NCI-H510A treated with DMSO at 0.1 percent for 48 hours (cell line): ENCODE results near the gene TMEM203.
A peak's percentile ranks its signal among the peaks of the same experiment; 100 is the strongest.
"Not testable (repeated sequence)": the region's sequence is repeated elsewhere in the genome, so short reads cannot be mapped to it uniquely, and the experiment has no call there.

Experiments
- DNase-seq: peaks from one replicate; lab custom pipeline; 2025; lab: John Stamatoyannopoulos, UW

TMEM203 gene, protein sequence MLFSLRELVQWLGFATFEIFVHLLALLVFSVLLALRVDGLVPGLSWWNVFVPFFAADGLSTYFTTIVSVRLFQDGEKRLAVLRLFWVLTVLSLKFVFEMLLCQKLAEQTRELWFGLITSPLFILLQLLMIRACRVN

DNA sequence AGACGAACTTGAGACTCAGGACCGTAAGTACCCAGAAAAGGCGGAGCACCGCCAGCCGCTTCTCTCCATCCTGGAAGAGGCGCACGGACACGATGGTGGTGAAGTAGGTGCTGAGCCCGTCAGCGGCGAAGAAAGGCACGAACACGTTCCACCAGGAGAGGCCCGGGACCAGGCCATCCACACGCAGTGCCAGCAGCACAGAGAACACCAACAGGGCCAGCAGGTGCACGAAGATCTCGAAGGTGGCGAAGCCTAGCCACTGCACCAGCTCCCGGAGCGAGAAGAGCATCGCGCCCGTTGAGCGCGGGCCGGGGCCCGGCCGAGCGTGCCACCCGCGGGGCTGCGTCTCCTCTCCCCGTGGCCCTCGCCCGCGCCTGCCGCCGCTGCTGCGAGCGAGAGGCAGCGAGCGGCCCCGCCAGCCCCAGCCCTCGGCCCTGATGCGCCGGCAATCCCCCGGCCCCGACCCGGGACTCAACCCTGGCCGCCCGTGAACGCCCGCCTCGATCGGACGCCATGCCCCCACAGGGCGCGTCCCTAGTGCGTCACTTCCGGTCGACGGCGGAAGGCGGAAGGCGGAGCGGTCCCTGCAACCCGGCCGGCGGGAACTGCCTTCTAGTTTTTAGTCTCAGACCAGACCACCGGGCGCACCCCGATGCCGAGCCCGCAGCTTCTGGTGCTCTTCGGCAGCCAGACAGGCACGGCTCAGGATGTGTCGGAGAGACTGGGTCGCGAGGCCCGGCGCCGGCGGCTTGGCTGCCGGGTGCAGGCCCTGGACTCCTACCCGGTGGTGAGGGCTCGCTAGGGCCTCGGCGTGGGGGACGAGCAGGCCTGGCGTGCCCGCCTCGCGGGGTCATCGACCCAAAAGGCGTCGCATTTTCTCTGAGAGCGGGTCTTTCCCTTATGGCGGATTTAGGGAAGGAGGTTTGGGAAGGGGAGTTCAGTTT, at the start of gene TMEM203, which contains the start of gene NDOR1:
Gene TMEM203 (minus strand): TSS at position 523 of the 944 bp plus-strand sequence. CDS start 234 bp downstream, at position 289.
Gene NDOR1 (plus strand): TSS at position 575 of the 944 bp plus-strand sequence. CDS start 78 bp downstream, at position 653.
- DNase-seq: peak; percentile 63

DNA sequence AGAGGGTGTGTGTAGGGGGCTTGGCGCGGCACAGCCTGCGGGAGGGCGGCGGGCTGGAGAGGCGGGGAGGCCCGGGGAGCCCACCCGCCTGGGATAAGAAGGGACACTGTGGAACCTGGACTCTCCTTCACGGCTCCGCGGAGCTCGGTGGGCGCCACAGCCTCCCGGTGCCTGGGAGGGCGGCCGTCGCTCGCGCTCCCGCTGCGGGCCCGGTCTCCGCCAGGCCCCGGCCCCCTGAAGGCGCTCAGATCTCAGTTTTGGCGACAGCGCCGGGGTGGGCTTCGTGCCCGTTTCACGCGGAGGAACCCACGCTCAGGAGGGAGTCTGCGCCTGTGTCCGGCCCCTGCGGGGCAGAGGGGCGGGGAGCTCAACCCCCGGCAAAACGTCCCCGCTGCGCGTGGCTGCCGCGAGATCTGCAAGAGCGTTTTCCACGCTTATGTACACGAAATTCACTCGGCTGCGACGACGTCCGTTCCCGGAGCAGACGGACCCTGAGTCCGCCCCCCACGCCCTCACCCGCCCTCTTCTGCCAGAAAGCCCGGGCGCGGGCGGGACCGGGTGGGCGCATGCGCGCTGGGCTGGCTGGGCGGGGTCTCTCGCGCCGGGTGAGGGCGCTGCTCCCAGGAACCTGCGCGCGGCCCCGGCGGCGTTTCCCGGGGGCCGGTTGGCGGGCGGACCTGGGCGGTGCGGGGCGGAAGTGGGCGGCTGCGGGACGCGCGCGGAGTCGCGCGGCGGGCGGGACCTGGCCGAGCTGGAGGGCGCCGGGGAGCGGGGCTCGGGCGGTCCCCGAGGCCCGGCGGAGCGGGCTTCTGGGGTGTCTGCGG, 49.4 kb upstream of the TMEM203 start, which contains the start of gene NELFB:
Gene NELFB (plus strand): TSS at position 704 of the 824 bp plus-strand sequence.
- peak; percentile 84 for DNase-seq

DNA sequence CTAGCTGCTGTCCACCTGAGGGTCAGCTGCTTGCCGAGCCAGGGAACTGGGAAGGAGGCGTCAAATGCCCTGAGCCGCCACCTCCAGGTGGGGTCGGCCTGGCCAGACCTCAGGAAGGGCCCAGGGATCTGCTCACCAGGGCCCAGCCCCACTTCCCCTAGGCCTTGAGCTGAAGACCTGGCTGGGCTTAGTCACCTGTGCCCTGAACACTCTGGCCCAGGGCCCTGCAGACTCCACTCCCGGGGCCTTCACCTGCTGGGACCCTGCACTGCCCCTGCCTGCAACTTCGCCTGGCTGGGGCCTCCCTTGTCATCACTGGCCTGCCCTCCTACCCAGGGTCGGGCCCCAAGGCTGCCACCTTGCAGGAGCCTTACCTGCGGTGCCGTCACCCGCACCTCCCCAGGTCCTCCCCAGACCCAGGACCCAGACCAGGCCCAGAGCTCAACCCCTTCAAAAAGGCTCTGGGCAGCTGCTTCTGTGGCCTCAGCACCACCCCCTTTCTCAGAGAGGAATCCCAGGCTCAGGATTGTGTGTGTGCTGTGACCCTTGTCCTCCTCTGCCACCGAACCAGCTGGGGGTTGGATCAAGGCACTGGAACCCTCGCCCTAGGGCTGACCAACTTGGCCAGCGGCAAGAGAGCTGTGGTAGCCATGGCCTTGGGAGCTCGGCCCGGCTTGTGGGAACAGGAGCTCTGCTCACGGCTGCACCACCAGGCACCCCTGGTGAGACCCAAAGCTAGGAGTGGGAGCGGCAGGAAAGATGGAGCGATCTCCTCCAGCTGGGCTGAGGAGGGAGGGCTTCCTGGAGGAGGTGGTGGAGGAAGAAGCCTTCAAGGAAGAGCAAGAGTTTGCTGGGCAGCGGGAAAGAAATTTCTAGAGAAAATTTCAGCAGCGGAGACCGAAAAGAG, 48.5 kb upstream of the TMEM203 start:
- no peak for DNase-seq

DNA sequence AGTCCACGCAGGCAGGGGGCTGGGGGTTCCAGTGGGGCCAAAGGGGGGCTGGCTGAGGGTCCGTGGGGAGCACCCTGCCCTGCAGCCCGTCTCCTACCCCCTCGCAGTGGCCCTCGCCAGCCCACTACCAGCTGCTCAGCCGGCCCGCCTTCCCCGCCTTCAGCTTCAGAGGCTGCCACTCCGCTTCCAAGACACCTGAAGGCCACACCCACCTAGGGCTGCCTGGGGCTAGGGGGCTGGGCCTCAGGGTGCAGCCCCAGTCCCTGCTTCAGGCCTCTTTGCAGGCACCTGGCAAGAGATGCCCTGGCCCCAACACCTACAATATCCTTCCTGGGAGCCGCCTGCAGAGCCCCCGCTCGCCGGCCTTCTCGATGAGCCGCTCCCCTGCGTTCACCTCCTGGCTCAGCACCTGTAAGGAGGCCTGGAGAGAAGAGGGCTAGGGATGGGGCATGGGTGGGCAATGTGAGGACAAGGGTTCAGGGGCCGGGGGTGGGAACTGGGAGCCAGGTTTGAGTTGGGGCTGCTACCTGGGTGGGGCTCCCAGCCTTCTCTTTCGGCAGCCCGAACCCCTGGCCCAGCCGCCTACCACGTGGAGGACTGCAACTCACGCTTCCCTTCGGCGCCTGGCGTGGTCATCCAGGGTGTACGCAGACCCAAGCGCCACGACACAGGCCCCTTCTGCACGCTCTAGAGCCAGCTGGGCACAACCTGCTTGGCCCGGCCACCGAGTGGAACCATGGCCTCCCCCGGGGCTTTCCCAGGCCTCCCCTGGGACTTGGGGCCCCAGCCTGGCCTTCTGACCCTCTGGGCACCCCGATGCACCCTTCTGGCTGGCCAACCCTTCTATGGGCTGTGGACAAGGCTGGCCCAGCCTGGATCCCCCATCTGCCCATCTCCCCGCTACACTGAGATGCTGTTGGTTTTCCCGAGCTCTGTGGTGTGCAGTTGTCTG, 47.4 kb upstream of the TMEM203 start:
- peak; percentile 75 for DNase-seq

DNA sequence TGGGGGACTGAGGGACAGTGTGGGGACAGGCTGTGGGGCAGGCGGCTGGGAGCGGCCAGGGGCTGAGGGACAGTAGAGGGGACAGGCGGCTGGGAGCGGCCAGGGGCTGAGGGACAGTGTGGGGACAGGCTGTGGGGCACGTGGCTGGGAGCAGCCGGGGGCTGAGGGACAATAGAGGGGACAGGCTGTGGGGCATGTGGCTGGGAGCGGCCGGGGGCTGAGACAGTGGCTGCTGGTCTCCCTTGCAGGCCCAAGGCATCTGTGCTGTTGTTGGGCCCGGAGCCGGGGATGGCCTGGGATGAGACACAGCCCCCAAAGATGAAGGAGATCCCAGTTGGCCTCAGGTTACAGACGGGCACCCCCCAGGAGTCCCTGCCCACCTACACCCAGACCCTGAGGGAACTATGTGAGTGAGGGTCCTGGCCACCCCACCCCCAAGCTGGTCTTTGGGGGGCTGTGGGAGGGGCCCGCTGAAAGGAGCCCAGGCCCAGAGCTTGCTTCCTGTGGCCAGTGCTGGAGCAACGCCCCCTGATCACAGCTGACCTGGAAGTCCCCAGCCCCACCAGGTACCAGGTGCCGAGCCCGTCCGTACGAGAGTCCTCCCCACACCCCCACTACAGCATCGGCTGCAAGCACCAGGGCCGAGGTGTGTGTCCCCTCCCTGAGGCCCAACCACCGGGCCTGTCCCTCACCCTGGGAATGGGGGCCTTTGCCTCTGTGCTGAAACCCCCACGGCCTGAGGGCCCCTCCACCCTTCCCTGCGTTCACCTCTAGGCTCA, 46.2 kb upstream of the TMEM203 start:
- no peak for DNase-seq

DNA sequence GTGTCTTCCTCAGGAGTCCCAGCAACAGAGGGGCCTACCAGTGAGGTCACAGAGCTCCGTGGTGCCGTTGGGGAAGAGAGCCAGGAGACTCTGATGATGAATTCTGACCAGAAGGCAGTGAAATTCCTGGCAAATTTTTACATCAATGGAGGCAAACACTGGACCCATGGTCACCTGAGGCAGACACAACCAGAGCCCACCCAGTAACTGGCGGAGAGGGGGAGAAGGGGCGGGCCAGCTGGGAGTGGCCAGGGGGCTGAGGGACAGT, 45.7 kb upstream of the TMEM203 start, which contains the start of gene STPG3:
Gene STPG3 (plus strand): TSS at position 93 of the 268 bp plus-strand sequence. CDS start 1 bp downstream, at position 94.
- no peak for DNase-seq

DNA sequence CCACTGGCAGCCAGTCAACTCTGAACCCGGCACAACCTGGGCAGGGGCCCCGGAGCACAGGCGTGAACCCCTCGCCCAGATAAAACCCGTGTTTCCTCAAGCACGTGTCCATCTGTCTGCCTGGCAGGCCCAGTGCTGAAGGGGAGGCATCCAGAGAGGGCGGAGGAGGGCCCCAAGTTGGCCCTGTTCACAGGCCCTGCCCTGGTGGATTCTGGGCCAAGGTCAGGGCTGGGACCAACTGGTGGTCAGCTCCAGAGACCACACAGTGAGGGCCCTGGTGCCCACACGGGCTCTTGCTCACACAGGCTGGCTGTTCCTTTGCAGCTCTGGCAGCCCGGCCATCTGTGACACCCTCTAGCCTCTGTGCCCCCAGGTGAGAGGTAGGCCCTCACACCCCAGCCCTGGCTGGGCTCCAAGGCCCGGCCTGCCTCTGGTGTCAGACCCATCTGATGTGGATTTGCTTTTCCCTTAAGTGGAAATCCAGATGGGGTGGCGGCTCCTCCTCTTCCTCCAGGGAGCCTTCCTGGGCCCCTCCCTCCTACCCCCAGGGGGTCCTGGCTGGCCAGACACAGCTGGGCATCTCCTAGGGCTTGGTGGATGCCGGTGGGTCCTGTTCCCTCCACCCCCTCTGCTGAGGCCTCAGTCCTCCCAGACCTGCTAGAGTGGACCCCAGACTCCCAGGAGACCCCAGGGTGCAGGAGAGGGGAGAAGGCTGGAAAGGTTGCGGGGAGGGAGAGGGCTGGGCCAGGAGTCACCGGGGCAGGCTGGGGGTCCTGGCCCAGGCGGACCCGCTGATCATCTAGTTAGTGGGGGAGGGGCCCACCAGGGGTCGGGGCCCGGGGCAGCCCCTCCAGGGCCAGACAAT, 45.1 kb upstream of the TMEM203 start:
- no peak for DNase-seq

DNA sequence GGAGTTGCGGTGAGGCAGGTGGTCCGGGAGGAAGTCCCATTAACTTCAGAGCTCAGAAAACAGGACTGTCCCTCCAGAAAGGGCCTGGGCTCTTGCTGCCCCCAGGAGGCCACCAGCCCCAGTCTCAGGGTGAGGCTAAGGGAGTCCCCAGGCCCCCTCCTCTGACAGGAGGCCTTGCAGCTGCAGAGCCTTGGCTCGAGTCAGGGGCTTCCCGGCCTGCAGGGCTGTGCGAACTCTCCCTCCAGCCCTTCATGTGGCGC, 42.4 kb upstream of the TMEM203 start:
- DNase-seq: no peak

DNA sequence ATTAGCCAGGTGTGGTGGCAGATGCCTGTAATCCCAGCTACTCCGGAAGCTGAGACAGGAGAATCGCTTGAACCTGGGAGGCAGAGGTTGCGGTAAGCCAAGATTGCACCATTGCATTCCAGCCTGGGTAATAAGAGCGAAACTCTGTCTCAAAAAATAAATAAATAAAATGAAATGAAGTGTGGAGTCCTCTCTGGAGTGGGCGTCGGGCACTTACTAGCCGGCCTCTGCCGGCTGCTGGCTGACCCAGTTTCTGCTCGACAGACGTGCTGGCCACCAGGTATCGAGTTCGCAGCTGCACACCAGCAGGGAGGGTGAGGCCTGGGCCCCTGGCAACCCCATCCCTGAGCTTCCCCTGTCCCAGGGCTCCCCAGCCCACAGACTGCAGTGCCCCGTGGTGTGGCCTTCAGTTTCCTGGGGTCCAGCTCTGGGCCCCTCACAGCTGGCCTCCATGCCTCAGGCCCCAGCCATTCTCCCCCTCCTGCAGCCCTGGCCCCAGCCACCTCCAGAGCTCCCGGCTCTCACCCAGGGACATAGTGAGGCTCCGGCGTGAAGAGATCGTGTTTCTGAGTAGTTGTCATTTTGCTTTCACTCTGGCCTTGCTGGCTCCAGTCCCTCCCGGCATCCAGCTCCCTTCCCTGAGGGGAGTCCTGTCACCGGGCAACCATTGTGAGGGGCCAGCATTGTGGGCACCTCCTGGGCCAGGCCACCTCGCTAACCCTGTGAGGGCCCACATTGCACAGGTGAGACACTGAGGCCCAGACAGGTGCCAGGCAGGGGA, 41.9 kb upstream of the TMEM203 start:
- peak; percentile 33 for DNase-seq

DNA sequence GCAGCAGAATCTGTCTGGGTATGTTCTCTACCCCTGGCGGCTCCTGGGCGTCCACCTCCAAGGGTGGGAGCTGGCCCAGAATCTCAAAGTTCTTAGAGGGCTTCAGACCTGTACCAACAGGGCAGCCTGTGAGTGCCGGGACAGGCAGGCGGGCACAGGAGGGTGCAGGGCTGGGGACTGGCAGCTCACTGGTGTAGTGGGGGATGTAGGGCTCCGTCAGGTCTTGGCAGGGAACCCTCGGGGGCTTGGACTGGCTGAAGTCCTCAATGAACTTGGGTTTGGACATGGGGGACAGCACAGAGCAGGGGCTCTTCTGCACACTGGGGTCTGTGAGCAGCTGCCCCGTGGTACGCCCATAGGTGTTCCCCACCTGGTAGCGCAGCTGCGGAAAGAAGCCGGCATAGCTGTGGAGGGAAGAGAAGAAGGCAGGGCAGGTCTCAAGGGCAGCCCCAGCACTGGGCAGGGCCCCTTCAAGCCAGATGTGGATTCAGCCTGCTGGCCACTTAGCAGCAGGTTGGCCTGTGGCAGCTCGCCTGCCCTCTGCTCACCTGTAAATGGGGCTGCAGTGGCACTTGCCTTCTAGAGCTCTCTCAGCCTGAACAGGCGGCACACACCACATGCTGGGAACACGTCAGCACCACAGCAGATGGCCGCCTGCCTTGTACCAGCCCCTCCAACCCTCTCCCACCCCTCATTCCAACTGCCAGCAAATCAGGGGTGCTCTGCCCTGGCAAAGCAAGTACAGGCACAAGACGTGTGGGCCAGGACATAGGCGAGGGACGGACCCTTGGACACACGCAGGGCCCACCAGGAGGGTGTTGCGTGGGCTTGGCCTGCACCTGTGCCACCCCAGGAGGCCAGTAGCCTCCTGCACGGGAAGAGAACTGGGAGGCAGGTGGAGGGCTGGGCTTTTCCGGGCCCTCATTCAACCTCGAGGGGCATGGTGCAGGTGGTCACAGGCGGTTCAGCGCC, 40.3 kb upstream of the TMEM203 start:
- DNase-seq: no peak

DNA sequence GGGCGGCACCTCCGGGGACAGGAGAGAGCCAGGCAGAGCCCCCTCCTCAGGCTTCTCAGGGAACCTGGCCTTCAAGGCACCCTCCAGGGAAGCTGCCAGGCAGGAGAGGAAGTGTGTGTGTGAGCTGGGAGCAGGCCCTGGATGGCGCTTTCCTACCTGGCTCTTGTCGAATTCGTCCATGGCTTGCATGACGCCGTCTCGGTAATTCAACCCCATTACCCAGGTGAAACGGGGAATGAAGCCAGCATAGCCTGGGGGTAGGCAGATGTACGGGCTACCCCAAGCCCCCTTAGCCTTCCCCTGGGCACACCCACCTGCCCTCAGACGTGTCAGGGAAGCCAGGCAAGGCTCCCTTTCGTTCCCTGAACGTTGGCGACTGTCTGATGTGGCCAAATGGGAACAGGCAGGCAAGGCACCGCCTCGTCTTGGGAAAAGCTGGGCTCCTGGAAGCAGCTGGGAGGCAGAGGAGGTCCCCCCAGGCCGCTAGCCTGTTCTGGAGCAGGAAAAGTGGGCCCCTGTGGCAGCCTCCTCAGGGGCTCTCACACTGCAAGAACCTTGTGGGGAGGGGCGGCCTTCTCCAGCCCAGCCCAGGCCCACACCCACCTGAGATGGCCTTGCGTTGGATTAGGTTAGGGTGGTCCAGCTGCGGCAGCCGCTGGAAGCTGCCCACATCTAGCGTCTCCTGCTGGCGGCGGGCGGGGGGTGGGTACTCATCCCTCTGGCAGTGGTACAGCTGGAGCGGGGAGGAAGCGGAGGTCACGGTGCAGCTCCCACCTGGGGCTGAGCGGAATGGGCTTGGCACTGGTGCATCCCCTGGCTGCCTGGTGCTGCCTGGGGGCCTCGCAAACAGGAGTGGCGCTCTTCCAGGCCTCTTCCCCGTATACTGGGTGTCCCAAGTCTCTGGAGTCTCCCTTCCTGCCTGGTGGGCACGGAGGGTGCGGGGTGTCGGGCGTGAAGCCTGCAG, 39.3 kb upstream of the TMEM203 start:
- DNase-seq: no peak

DNA sequence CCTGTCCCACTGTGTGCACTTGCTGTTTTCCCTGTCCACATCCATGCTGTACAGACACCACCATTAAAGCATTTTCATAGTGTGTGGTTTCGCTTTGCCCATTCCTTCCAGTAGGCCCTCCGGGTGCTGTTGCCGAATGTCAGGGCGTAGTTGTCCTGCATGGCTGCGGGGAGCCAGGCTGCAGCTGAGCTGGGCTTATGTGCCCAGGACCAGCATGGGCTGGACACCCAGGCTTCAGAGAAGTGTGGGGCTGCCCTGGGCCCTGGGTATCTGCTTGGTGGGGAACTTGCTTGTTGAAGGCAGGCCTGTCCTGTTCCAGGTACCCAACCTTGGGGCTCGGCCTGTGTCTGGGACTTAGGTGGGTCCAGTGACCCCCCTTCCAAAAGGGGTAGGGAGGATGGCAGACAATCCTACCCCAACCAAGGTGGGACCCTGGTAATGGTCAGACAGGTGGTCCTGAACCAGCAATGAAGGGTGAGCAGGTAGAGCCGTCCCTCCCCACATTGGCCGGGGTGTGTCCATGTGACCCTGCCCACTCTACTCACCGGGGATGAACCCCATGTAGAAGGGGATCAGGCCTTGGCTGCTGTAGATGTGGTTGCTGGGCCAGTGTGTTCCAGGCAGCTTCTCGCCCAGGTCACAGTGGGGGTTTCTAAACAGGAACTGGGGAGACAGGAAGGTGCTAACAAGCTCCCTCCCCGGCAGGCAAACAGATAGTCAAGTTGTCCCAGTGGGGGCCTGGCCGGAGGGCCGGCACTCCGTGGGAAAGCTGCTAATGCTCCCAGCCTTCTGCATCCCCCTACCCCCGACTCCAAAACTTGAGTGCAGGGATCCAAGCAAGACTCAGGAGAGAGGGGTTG, 38.4 kb upstream of the TMEM203 start:
- DNase-seq: no peak

DNA sequence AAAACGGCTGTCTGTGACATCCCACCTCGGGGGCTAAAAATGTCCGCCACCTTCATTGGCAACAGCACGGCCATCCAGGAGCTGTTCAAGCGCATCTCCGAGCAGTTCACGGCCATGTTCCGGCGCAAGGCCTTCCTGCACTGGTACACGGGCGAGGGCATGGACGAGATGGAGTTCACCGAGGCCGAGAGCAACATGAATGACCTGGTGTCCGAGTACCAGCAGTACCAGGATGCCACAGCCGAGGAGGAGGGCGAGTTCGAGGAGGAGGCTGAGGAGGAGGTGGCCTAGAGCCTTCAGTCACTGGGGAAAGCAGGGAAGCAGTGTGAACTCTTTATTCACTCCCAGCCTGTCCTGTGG, 37.8 kb upstream of the TMEM203 start:
- DNase-seq: not testable (repeated sequence)
